Caki2 (cell line): Measurements from ENCODE around the gene CNNM2. TPM values are rescaled to one million over a fixed set of nuclear protein-coding genes. Genes with fewer than 3 reads are reported as not detected.

Experiments
- DNase-seq: peaks from one replicate; pipeline ENCODE4 v3.0.0-alpha.2; 2015; ENCODE audit warnings: low read depth
- in situ Hi-C: cut with HindIII; loops from 2 replicates; pipeline ENCODE4 v1.10.0; 2016; ENCODE audit warnings: low sequenced_read_pairs, low pct_unique_long_range_greater_than_20kb, mixed read lengths
- total RNA-seq: library from RNA; depleted of rRNA; stranded (reverse); fragments of >200 nt; shearing (Covaris generic); gene quantifications from 2 replicates; pipeline ENCODE4 v1.2.3, GENCODE V29; 2014; ENCODE audit warnings: low replicate concordance; rRNA removed

The CNNM2 gene
- 0.52 and 4.0 TPM in 2 replicates for total RNA-seq

DNA sequence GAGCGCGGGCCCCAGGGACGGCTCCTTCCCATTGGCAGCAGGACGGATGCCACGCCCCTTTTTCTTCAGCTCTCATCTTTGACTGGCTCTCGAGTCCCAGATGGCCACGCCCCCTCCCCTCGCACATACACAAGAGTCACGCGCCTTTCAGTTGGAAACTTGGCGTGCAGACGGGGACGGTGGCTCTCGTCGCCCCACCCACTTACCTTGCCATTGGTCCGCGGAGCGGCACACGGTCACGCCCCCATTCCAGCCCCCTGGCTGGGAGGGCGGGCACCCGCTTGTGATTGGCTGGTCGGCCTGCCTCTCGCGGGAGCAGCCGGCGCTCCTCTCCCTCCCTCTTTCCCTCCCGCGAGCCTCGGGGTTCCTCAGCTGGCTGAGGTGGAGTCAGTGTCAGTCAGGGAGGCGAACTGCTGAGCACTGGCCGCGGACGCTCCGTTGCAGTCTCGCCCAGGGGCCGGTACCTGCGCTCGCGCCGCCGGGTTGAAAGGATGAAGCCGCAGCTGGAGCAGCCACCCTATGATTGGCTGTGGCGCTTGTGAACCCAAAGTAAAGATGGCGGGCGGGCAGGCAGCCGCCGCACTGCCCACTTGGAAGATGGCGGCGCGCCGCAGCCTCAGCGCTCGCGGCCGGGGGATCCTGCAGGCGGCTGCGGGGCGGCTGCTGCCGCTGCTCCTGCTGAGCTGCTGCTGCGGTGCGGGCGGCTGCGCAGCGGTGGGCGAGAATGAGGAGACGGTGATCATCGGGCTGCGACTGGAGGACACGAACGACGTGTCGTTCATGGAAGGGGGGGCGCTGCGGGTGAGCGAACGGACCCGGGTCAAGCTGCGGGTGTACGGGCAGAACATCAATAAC, at the start of gene CNNM2:
Gene CNNM2 (plus strand): TSS at position 333 of the 855 bp plus-strand sequence. CDS start 187 bp downstream, at position 520.
- in situ Hi-C loops: no loop called here
- DNase-seq: peak; percentile 100

DNA sequence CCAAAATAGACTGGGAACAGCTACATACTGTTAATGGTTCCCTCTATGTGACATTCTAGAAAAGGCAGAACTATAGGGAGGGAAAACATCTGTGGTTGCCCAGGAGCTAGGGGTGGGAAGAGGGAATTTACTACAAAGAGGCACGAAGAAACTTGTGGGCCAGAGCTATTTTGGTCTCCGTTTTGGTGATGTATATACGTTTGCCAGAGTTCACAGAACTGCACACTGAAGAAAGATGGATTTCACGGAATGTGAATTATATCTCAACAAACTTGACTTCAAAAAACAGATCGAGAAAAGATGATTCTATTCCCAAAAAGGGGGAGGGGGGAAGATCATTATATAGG, 49.2 kb upstream of the CNNM2 start:
- in situ Hi-C loops: no loop called here
- no peak for DNase-seq

DNA sequence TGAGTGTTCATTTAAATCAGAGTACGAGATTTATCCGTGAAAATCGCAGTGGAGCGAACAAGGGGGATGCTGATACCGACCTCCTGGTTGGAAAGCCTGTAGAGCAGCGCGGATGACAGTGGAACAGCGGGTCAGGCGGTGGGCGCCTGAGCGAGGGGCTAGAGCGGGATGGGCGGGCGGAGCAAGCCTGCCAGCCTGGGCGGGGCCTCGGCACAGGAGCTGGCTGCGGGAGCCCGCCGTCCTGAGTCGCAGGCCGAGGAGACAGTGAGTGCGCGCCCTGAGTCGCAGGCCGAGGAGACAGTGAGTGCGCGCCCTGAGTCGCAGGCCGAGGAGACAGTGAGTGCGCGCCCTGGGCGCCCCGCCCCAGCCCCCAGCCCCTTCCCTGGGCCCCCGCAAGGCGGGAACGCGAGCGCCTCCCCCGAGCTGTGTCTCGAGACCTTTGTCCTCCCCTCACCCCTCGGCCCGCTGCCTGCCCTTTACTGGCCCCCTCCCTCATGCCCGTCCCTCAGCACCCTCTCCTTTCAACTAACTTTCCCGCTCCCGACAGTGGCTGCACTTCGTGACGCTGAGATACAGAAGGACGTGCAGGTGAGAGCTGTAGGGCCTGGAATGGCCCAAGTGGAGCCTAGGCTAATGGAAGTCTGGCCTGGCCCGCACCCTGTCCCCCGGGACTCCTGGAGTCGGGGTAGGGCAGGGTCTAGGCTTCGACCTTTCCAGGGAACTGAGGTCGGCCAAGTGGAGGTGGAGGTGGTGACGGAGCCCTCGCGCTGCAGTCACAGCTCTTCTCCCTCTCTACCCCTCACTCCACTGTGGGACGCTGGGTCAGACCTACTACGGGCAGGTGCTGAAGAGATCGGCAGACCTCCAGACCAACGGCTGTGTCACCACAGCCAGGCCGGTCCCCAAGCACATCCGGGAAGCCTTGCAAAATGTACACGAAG, 48.6 kb upstream of the CNNM2 start, which contains the start of gene AS3MT:
Gene AS3MT (plus strand): TSS at position 213 of the 941 bp plus-strand sequence. CDS start 123 bp downstream, at position 336.
- in situ Hi-C loops: no loop called here
- DNase-seq: no peak

DNA sequence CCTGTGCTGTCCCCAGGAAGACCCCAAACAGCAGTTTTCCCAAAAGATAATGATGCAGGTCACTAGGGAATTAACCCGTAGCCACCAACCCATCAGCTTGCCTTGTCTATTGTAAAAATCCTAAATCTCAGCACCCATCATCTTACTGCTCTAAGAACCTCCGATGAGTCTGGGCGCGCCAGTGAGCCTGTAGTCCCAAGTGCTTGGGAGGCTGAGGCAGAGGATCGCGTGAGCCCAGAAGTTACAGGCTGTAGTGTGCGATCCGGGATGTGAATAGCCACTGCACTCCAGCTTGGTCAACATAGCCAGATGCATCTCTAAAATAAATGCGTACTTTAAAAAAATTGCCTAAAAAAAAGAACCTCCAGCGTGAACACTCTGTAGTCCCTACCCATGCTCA, 47.9 kb upstream of the CNNM2 start:
- DNase-seq: no peak
- in situ Hi-C loops: no loop called here

DNA sequence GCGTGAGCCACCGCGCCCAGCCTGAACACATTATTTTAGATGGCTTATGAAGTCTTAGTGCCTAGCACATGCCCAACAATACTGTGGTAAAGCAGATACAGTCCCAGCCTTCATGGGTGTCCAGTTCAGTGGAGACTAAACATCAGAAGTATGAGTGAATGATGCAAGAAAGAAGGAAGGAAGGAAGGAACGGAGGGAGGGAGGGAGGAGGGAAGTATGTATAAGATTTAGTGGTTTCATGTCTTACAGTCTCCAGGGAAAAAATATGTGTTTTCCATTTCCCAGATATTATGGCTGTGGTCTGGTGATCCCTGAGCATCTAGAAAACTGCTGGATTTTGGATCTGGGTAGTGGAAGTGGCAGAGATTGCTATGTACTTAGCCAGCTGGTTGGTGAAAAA, 45.9 kb upstream of the CNNM2 start:
- in situ Hi-C loops: no loop called here
- DNase-seq: no peak

- in situ Hi-C loops: no loop called here
- no peak for DNase-seq
These were observed 41.3 kb upstream of the CNNM2 start for GRCh38 chr10:102876747-102877153.

- in situ Hi-C loops: no loop called here
- DNase-seq: no peak
These were observed 39.5 kb upstream of the CNNM2 start for GRCh38 chr10:102878629-102879028.

DNA sequence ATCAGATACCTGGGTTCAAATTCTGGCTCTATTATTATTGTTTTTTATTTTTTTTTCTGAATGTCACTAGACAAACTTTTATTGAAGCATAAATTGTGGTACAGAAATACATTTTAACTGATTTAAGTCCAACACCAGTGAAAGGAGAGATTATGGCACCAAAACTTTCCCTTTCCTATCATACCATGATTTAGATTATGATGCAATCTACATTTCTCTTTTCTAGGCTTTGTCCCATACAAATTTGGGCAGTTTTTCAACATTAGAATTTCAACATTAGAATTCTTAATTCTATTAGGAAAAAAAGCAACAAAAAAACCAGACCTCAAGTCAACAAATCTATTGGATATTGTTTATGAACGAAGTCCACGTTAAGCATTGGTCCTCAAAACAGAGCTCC, 37.8 kb upstream of the CNNM2 start:
- DNase-seq: no peak
- in situ Hi-C loops: no loop called here

GRCh38 chr10:102888048-102888447, 30.0 kb upstream of the CNNM2 start:
- no peak for DNase-seq
- in situ Hi-C loops: no loop called here

DNA sequence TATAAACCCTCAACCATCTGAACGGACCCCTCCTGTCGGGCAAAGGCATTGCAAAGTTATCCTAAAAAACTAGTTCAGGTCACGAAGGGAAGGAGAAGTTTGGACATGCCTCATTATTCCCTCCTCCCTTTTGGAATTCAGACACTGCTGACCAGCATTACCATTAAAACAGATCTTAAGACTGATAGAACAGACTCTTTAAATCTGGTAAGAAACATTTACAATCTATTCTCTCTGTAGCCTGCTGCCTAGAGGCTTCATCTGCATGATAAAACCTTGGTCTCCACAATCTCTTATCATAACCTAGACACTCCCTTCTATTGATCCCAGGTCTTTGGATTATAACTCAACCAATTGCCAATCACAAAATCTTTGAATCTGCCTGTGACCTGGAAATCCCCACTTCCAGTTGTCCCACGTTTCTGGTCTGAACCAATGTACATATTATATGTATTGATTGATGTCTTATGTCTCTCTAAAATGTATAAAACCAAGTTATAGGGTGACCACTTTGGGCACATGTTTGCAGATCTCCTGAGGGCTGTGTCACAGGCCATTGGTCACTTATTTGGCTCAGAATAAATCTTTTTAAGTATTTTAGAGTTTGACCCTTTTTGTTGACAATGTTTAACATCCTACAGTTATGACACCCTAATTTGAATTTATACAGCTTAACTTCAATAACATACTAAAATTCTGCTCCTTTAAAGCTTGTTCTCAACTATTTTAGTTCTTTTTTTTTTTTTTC, 23.5 kb upstream of the CNNM2 start:
- no peak for DNase-seq
- in situ Hi-C loops: no loop called here

DNA sequence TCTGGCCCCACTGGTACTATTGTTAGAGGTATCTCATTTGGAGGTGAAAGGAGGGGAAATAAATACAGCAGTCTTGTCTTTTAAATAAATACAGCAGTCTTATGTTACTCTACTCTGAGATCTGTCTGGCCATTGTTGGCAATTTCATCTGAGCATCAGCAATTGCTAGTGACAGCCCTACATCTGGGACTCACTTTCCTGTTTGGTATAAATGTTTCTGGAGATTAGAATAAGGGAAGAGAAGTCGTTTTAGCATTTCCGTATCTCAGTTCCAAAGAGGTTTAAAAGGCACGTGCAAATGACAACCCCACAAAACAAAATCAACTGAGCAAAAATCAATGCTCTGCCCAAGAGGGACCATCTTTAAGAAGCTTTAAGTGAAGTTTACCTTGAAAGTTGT, 18.1 kb upstream of the CNNM2 start:
- DNase-seq: no peak
- in situ Hi-C loops: no loop called here

DNA sequence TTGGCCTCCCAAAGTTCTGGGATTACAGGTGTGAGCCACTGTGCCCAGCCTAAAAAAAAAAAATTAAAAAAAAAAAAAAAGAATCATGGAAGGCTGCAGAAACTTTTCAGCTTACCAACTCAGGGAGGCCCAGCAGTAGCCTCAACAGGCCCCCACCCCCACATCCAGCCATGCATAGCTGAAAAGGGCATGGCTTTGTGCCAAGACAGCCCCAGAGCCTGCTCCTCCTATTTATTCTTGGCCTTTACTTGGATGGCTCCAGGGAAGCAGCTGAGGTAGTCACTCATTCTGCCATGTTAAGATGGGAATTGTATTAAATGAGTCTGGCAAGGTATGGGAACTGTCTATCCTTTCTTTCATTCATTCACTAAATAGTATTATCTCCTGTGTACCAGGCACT, 13.7 kb upstream of the CNNM2 start:
- DNase-seq: no peak
- in situ Hi-C loops: no loop called here

DNA sequence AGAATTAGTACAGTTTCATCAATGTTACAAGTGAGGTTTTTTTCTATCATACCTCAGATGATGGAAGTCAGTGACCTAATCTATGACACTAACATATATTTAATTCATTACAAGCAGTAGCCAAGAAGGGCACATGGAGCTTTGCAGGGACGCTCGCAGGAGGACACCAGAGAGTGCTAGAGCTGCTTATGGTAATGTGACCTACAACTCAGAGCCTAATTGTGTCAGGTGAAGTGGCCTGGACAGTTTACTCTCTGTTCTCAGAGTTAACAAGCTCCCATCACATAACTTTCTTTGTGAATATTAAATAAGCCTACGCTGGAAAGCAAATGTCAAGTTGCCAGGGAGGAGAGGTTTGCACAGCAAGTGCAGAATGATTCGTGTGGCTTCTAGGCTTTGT, 11.6 kb upstream of the CNNM2 start:
- DNase-seq: no peak
- in situ Hi-C loops: no loop called here

DNA sequence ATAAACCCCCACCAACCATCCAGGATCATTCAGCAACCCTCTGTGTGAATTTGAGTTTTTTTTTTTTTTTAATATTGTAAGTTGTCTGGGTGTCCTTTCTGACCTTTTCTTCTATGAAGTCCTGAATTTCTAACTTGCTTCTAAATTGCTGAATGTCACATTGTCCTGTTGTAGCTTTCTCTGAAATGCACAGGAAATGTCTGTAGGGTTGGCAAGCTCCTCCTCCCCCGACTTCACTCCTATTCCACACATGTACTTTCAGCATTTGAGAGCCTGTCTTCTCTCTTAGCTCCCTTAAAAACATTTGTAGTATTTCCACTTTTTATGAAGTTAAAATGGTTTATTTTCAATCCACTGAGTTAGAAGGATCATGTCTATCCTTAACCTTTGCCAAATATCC, 3.3 kb upstream of the CNNM2 start:
- no peak for DNase-seq
- in situ Hi-C loops: no loop called here

DNA sequence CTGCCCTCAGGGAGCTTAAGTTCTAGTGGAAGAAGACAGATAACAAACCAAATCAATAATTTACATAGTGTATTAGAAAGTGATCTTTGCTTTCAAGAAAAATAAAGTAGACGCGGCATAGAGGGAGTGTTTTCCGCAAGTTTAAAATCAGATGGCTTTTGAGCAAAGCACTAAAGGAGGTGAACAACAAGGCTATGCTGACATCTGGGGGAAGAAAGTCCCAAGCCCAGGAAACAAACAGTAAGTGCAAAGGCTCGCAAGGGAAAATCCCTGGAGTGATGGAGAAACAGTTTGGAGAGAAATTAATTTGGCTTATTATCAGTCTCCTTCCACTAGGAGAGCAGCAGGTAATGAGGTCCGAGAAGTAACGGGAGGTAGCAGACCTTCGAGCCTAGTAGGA, 1.9 kb upstream of the CNNM2 start:
- DNase-seq: no peak
- in situ Hi-C loops: no loop called here

- in situ Hi-C loops: no loop called here
- no peak for DNase-seq
These were observed 656 bp upstream of the CNNM2 start for GRCh38 chr10:102917314-102917961.

- in situ Hi-C loops: no loop called here
- DNase-seq: no peak
These were observed 737 bp downstream of the CNNM2 start for GRCh38 chr10:102918817-102919245.
